ENCODE measurements around the gene AKT3. TPM values are rescaled to one million over a fixed set of nuclear protein-coding genes. Genes with fewer than 3 reads are reported as not detected.
A peak's percentile ranks its signal among the peaks of the same experiment; 100 is the strongest.

AKT3 gene
- total and polyA plus RNA-seq, 11 donors, result 3.2 to 27.9 (median 16.6) TPM

DNA sequence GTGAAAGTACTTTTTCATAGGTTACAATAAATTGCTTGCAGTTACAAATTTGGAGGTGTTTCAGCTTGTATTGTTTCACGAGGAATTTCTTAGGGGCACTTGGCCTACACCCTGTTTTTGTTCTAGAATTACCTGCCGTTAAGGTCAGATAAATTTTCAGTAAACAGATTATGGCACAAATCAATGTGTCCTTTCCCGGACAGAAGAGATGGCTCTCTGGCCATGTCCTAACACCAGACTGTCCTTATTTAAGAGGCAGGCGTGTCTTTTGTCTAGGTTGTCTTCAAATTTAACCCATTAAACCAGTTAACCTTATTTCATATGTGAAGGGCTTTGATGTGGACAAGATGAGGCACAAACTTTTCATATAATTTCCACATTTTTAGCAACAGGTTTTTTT lies 350.8 kb downstream of the AKT3 start:
- intact Hi-C loops (cut with DNase I), result no loop called here

DNA sequence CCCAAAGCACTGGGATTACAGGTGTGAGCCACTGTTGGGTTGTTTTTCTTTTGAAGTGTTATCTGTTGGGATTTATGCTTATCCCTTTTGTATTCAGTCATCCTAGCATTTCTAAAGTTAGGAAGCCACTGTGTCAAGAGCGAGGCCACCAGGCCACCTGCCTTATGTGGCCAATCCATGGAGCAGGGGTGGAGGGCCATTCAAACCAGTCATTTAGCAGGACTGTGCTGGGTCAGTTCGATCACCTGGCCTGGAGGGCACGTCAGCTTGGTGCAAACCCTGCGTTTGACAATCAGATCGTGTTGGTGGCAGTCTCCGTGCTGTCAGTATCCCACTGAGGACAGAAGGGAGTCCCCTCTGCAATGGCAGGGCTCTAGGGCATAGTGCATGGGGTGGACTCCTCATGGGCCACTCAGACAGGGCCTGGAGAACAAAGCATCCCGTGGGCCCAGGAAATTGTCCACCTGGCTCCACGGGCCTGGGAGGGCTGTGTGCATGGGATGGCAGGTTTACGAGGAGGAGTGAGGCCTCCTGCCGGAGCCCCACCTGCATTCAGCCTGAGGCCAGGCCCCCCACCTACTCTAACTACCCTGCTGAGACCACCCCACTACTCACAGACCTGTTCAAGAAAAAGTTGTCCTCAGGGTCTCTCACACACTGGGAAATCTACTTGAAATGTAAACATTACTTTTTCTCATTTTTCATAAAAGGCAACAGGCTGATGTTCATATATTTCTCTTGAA lies 351.9 kb downstream of the AKT3 start:
- 94 to 100% (median 96%) methylated on average over 6 to 10 of the region's 10 CpGs for WGBS, 4 donors
- ATAC-seq, result no peak
- intact Hi-C loops (cut with DNase I), result no loop called here
- H3K36me3 ChIP-seq, result peaks cover 0 to 32% (median 13%) of the 10 kb centered on the region in 9 donors
- no peak overlapping the region for H3K4me3 ChIP-seq
- H3K9me3 ChIP-seq, result no peaks in the 10 kb centered on the region
- DNase-seq, result no peak
- no peak overlapping the region for H3K27ac ChIP-seq
- H3K27me3 ChIP-seq, result no peaks in the 10 kb centered on the region
- H3K4me1 ChIP-seq, result peaks cover 0 to 28% (median 6%) of the 10 kb centered on the region in 12 donors
- no peak for TF ChIP-seq CTCF (IDR thresholded peaks at IDR 0.05)
- no peak for TF ChIP-seq POLR2A (IDR thresholded peaks at IDR 0.05)

More for the DNA sequence above, 350.8 kb downstream of the AKT3 start:
- H3K27ac ChIP-seq, result no peak overlapping the region
- no peak for DNase-seq
- no peak for ATAC-seq
- no peaks in the 10 kb centered on the region for H3K27me3 ChIP-seq
- no peak overlapping the region for H3K4me3 ChIP-seq
- 84 to 92% (median 91%) methylated on average over 4 of the region's 4 CpGs for WGBS, 4 donors
- H3K4me1 ChIP-seq, result peaks cover 0 to 19% (median 4%) of the 10 kb centered on the region in 12 donors
- no peaks in the 10 kb centered on the region for H3K9me3 ChIP-seq
- TF ChIP-seq CTCF (IDR thresholded peaks at IDR 0.05) (no peak), POLR2A (IDR thresholded peaks at IDR 0.05) (no peak)
- H3K36me3 ChIP-seq, result peaks cover 0 to 43% (median 24%) of the 10 kb centered on the region in 9 donors

GRCh38 chr1:243496806-243497205 lies 353.2 kb downstream of the AKT3 start:
- peaks cover 0 to 28% (median 6%) of the 10 kb centered on the region in 12 donors for H3K4me1 ChIP-seq
- TF ChIP-seq POLR2A (IDR thresholded peaks at IDR 0.05), result no peak
- TF ChIP-seq CTCF (IDR thresholded peaks at IDR 0.05), result no peak
- 86 to 91% (median 89%) methylated on average over 11 of the region's 11 CpGs for WGBS, 4 donors
- H3K27me3 ChIP-seq, result no peaks in the 10 kb centered on the region
- DNase-seq, result no peak
- H3K36me3 ChIP-seq, result peaks cover 0 to 25% (median 4%) of the 10 kb centered on the region in 9 donors
- intact Hi-C loops (cut with DNase I), result no loop called here
- H3K9me3 ChIP-seq, result no peaks in the 10 kb centered on the region
- no peak overlapping the region for H3K4me3 ChIP-seq
- ATAC-seq, result no peak
- H3K27ac ChIP-seq, result peak overlapping the region in 6 of 12 donors; percentile 4 to 78 (median 71)

DNA sequence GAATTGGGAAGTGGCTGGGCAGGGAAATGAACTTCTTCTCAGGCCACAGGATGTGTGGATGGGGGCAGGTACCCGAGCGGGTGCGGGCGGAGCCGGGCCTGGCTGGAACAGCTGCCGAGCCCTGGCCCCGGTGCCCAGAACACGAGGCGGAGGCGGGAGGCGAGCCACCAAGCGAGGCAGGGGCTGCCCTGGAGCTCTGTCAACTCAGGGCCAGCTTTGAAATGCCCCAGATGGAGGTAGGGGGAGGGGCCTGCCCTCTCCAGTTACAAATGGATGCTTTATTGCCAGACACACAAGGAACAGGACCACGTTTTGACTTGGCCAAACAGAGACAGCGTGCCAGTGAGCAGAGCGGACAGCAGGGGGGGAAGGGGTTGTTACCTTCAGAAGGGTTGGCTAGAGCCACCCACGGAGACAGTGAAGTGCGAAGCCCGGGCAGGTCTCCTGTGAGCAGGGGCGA lies 353.8 kb downstream of the AKT3 start:
- WGBS, 4 donors, result 77 to 89% (median 78%) methylated on average over 14 to 19 of the region's 19 CpGs
- no peaks in the 10 kb centered on the region for H3K27me3 ChIP-seq
- intact Hi-C loops (cut with DNase I), result no loop called here
- ATAC-seq (peak; percentile 2 to 58 (median 54)), DNase-seq (peak in 2 of 5 donors; percentile 50 to 61)
- H3K4me1 ChIP-seq, result peaks cover 0 to 28% (median 6%) of the 10 kb centered on the region in 12 donors
- H3K27ac ChIP-seq, result peak overlapping the region in 11 of 12 donors; percentile 4 to 87 (median 66)
- H3K4me3 ChIP-seq, result peak overlapping the region in 3 of 12 donors; percentile 8 to 35 (median 11)
- H3K9me3 ChIP-seq, result no peaks in the 10 kb centered on the region
- TF ChIP-seq CTCF (IDR thresholded peaks at IDR 0.05) (no peak), POLR2A (IDR thresholded peaks at IDR 0.05) (no peak)
- H3K36me3 ChIP-seq, result peaks cover 0 to 25% (median 4%) of the 10 kb centered on the region in 9 donors

All from heart left ventricle (tissue), 16 donors.